HepG2 (cell line): ENCODE data around the gene MTFP1. TPM values are rescaled to one million over a fixed set of nuclear protein-coding genes. Genes with fewer than 3 reads are reported as not detected.

Experiments used
- ATAC-seq: fragments of 200-7000 bp; cut with Tn5 transposase; 3 replicates; pipeline ENCODE4 v1.9.1; 2020; ENCODE audit warnings: mild to moderate bottlenecking, moderate library complexity
- BruUV-seq: library from RNA; stranded (reverse); fragments of 400-500 nt; replicated peaks from 2 replicates; lab custom pipeline; 2021; lab: Mats Ljungman, UMichigan
- CTCF ChIA-PET: fragments of 300-600 bp; formaldehyde crosslinking; extraction: SDS; loops from one replicate; lab custom pipeline; 2021; ENCODE audit warnings: low total read pairs, inconsistent platforms, low intra/inter-chr PET ratio; lab: Yijun Ruan, JAX
- POLR2A ChIA-PET: fragments of 350-600 bp; sonication (Branson Sonifier 250); formaldehyde crosslinking; loops from one replicate; lab custom pipeline; 2020; ENCODE audit warnings: antibody characterized with exemption, inconsistent platforms; lab: Yijun Ruan, JAX
- DNase-seq: peaks from one replicate; pipeline ENCODE4 v3.0.0-alpha.2; 2015; ENCODE audit warnings: low spot score
- FAIRE-seq: peaks from 3 replicates; lab custom pipeline; 2011; peaks lifted over from hg19 to GRCh38; lab: Jason Lieb, UNC
- H2AFZ ChIP-seq: one replicate; pipeline ENCODE4 v1.6.1; 2011; ENCODE audit warnings: low read length, inconsistent platforms
- H3K27ac ChIP-seq: fragments of 300-600 bp; 3 replicates; pipeline ENCODE4 v1.8.0; 2011; ENCODE audit warnings: mixed run types, mild to moderate bottlenecking, mixed read lengths, low read length, inconsistent platforms; ENCODE audit not compliant: insufficient read depth; ENCODE audit errors: extremely low read length
- H3K27me3 ChIP-seq, 2 experiments: fragments of 200-600 bp in 1 of 2; 2 replicates in 1 of 2; 3 replicates in 1 of 2; pipeline versions ENCODE4 v1.6.0 to v1.8.0; 2011; ENCODE audit warnings: low read length in 2 of 2, mild to moderate bottlenecking in 2 of 2, moderate library complexity in 2 of 2, inconsistent platforms in 1 of 2; ENCODE audit not compliant: insufficient read depth in 2 of 2, control insufficient read depth in 1 of 2
- H3K36me3 ChIP-seq, 2 experiments: fragments of 200-600 bp in 1 of 2; replicated peaks in 1 of 2; 2 replicates in 1 of 2; 3 replicates in 1 of 2; pipeline versions ENCODE4 v1.5.1 to v1.8.0; 2011; ENCODE audit warnings: low read length in 2 of 2, inconsistent platforms in 1 of 2; ENCODE audit not compliant: insufficient read depth in 2 of 2, control insufficient read depth in 1 of 2
- H3K4me1 ChIP-seq: 2 replicates; pipeline ENCODE4 v1.5.1; 2012; ENCODE audit warnings: low read length, inconsistent platforms; ENCODE audit not compliant: insufficient read depth
- H3K4me2 ChIP-seq: 2 replicates; pipeline ENCODE4 v1.6.0; 2011; ENCODE audit warnings: low read depth, low read length, inconsistent platforms
- H3K4me3 ChIP-seq, 3 experiments: fragments of 200-600 bp in 1 of 3; sonication (generic), shearing (Covaris generic) in 1 of 3; replicated peaks in 1 of 3; 2 replicates each; pipeline ENCODE4 v1.5.1; 2011 to 2016; ENCODE audit warnings: low read length in 3 of 3, inconsistent platforms in 2 of 3, low read depth in 2 of 3, mild to moderate bottlenecking in 2 of 3, control low read depth in 1 of 3, mixed read lengths in 1 of 3; ENCODE audit not compliant: insufficient read depth in 1 of 3
- H3K79me2 ChIP-seq: one replicate; pipeline ENCODE4 v1.6.1; 2011; ENCODE audit warnings: low read length, inconsistent platforms; ENCODE audit not compliant: insufficient read depth
- H3K9ac ChIP-seq: 2 replicates; pipeline ENCODE4 v1.6.0; 2011; ENCODE audit warnings: mild to moderate bottlenecking, low read depth, low read length, inconsistent platforms; ENCODE audit not compliant: insufficient read depth
- H3K9me3 ChIP-seq: 2 replicates; pipeline ENCODE4 v1.5.1; 2012; ENCODE audit warnings: mild to moderate bottlenecking, low read length
- H4K20me1 ChIP-seq: 2 replicates; pipeline ENCODE4 v1.6.0; 2011; ENCODE audit warnings: inconsistent platforms, mild to moderate bottlenecking, low read length, moderate library complexity; ENCODE audit not compliant: insufficient read depth
- ATF6 ChIP-seq: sonication (generic); formaldehyde crosslinking; conservative IDR thresholded peaks from 2 replicates; pipeline ENCODE4 v1.4.0; 2020; ENCODE audit warnings: missing genetic modification reagents
- CTCF ChIP-seq: sonication (generic); formaldehyde crosslinking; IDR thresholded peaks from 2 replicates; pipeline ENCODE4 v1.5.0; 2020; ENCODE audit warnings: mild to moderate bottlenecking, missing genetic modification reagents, moderate library complexity
- NFYC ChIP-seq: IDR thresholded peaks from 2 replicates; pipeline ENCODE4 v1.6.1; 2016; ENCODE audit warnings: missing genetic modification reagents, missing compliant biosample characterization
- RAD51 ChIP-seq: fragments of 450-650 bp; IDR thresholded peaks from 2 replicates; pipeline ENCODE4 v1.6.1; 2016; ENCODE audit warnings: borderline replicate concordance
- REXO4 ChIP-seq: sonication (generic); formaldehyde crosslinking; IDR thresholded peaks from 2 replicates; pipeline ENCODE4 v1.8.0; 2022; ENCODE audit warnings: missing genetic modification reagents, mild to moderate bottlenecking, borderline replicate concordance
- TIGD3 ChIP-seq: sonication (generic); formaldehyde crosslinking; IDR thresholded peaks from 2 replicates; pipeline ENCODE4 v1.5.1; 2020; ENCODE audit warnings: mild to moderate bottlenecking, missing genetic modification reagents, borderline replicate concordance
- ZBTB20 ChIP-seq: sonication (generic); formaldehyde crosslinking; IDR thresholded peaks from 2 replicates; pipeline ENCODE4 v1.8.1; 2023; ENCODE audit warnings: missing genetic modification reagents, low read depth, mild to moderate bottlenecking, borderline replicate concordance
- ZFY ChIP-seq: sonication (generic); formaldehyde crosslinking; IDR thresholded peaks from 2 replicates; pipeline ENCODE4 v1.4.0; 2020; ENCODE audit warnings: missing genetic modification reagents
- ZNF350 ChIP-seq: sonication (generic); formaldehyde crosslinking; IDR thresholded peaks from 2 replicates; pipeline ENCODE4 v1.4.0; 2020; ENCODE audit warnings: mild to moderate bottlenecking, low read depth, missing genetic modification reagents, borderline replicate concordance
- ZNF550 ChIP-seq: sonication (generic); formaldehyde crosslinking; IDR thresholded peaks from 2 replicates; pipeline ENCODE4 v1.4.0; 2020; ENCODE audit warnings: mild to moderate bottlenecking, missing genetic modification reagents, borderline replicate concordance
- ZSCAN30 ChIP-seq: sonication (generic); formaldehyde crosslinking; IDR thresholded peaks from 2 replicates; pipeline ENCODE4 v1.5.0; 2020; ENCODE audit warnings: mild to moderate bottlenecking, missing genetic modification reagents
- WGBS: methylation state at CpG from one replicate; pipeline ENCODE4 v1.1.6; 2017; ENCODE audit warnings: low lambda C conversion rate; 5-methylcytosine and 5-hydroxymethylcytosine counted together
- in situ Hi-C: cut with HindIII; loops from 2 replicates; pipeline ENCODE4 v1.10.0; 2017; ENCODE audit warnings: low pct_unique_long_range_greater_than_20kb; ENCODE audit not compliant: extremely low pct_ligation_motif_present
- intact Hi-C: fragments of 100-400 bp; cut with micrococcal nuclease; formaldehyde crosslinking; loops from one replicate; pipeline ENCODE4 v1.10.0; 2022; ENCODE audit not compliant: unreplicated experiment
- polyA plus RNA-seq, 8 experiments: library from polyadenylated mRNA; depleted of rRNA in 3 of 8; stranded (reverse) in 7 of 8; unstranded in 1 of 8; fragments of >200 nt; fragmentation: Illumina TruSeq in 4 of 8; extraction: Trizol in 4 of 8; gene quantifications; 2 replicates each; pipeline versions ENCODE4 v1.2.1 to v1.2.3, GENCODE V29; 2011 to 2016; ENCODE audit warnings: low read depth in 4 of 8, missing spikeins in 1 of 8, mixed read lengths in 1 of 8; ENCODE audit not compliant: insufficient read depth in 1 of 8
- total RNA-seq, 5 experiments: library from RNA; depleted of rRNA; stranded (reverse); fragments of >200 nt; fragmentation: Illumina TruSeq; extraction: Trizol; gene quantifications; 2 replicates each; pipeline ENCODE4 v1.2.3, GENCODE V29; 2016; ENCODE audit warnings: low read depth in 1 of 5
- TF ChIP-seq, protein P1 (sequence below): sonication (generic); formaldehyde crosslinking; IDR thresholded peaks from 2 replicates; pipeline ENCODE4 v1.5.1; 2020; ENCODE audit warnings: missing genetic modification reagents, mild to moderate bottlenecking, borderline replicate concordance
- TF ChIP-seq, protein P2 (sequence below): IDR thresholded peaks from 2 replicates; pipeline ENCODE4 v1.6.1; 2016; ENCODE audit warnings: low read depth, control low read depth

MTFP1 gene
- total and polyA plus RNA-seq, 2 of the 13 experiments (the other 11 are each of a cell fraction or from before 2014, with no cell fraction given), result 29.5 to 45.6 TPM

GRCh38 chr22:30434843-30435242 is 9.3 kb downstream of the MTFP1 start:
- no peaks in the 10 kb centered on the region for H3K9me3 ChIP-seq
- peaks cover 42% of the 10 kb centered on the region for H3K4me1 ChIP-seq
- no CpG with 5 or more reads among the region's 1 CpG for WGBS
- H3K4me2 ChIP-seq, result peak overlapping the region; percentile 57
- no TSS peak for BruUV-seq
- ChIA-PET CTCF (no interaction called here), POLR2A (interaction anchor here (1.4 kb wide), 1 partner anchor 11 kb away, joined by 10 read pairs; no protein-coding TSS in a partner anchor)
- ATAC-seq (peak; percentile 56), DNase-seq (peak; percentile 62), FAIRE-seq (no peak)
- H4K20me1 ChIP-seq, result no peaks in the 10 kb centered on the region
- peaks cover 0 to 4% of the 10 kb centered on the region in 2 experiments; a peak in 2 of 5 replicates for H3K27me3 ChIP-seq
- intact Hi-C loops (no loop called here), in situ Hi-C loops (no loop called here)
- no peaks in the 10 kb centered on the region for H3K79me2 ChIP-seq
- no peaks in the 10 kb centered on the region for H3K36me3 ChIP-seq
- peak overlapping the region in 1 of 3 experiments; percentile 31; a peak in 1 of 6 replicates for H3K4me3 ChIP-seq
- H3K27ac ChIP-seq, result no peak overlapping the region
- 0 out of 2 replicates have a peak overlapping the region, but pooled peaks have one; percentile 14 for H3K9ac ChIP-seq
- peak overlapping the region; percentile 46 for H2AFZ ChIP-seq
- TF ChIP-seq TIGD3 (CRISPR knock-in tag) (no peak), ZNF350 (CRISPR knock-in tag) (no peak), RAD51 (no peak), ATF6 (CRISPR knock-in tag) (no peak), ZSCAN30 (no peak), ZNF550 (CRISPR knock-in tag) (no peak), CTCF (CRISPR knock-in tag) (no peak), NFYC (CRISPR knock-in tag) (no peak), ZFY (0 out of 2 replicates have a peak, but pooled peaks have one; percentile 23), REXO4 (CRISPR knock-in tag) (no peak), ZBTB20 (no peak)
- TF ChIP-seq, protein P1, sequence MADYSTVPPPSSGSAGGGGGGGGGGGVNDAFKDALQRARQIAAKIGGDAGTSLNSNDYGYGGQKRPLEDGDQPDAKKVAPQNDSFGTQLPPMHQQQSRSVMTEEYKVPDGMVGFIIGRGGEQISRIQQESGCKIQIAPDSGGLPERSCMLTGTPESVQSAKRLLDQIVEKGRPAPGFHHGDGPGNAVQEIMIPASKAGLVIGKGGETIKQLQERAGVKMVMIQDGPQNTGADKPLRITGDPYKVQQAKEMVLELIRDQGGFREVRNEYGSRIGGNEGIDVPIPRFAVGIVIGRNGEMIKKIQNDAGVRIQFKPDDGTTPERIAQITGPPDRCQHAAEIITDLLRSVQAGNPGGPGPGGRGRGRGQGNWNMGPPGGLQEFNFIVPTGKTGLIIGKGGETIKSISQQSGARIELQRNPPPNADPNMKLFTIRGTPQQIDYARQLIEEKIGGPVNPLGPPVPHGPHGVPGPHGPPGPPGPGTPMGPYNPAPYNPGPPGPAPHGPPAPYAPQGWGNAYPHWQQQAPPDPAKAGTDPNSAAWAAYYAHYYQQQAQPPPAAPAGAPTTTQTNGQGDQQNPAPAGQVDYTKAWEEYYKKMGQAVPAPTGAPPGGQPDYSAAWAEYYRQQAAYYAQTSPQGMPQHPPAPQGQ (CRISPR knock-in tag), result no peak
- TF ChIP-seq, protein P2, sequence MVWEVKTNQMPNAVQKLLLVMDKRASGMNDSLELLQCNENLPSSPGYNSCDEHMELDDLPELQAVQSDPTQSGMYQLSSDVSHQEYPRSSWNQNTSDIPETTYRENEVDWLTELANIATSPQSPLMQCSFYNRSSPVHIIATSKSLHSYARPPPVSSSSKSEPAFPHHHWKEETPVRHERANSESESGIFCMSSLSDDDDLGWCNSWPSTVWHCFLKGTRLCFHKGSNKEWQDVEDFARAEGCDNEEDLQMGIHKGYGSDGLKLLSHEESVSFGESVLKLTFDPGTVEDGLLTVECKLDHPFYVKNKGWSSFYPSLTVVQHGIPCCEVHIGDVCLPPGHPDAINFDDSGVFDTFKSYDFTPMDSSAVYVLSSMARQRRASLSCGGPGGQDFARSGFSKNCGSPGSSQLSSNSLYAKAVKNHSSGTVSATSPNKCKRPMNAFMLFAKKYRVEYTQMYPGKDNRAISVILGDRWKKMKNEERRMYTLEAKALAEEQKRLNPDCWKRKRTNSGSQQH (CRISPR knock-in tag), result no peak
